NCI-H2107 (cell line): Measurements from ENCODE around the gene TMEM141.
"Not testable (repeated sequence)": the region's sequence is repeated elsewhere in the genome, so short reads cannot be mapped to it uniquely, and the experiment has no call there.

Source experiments
- DNase-seq: peaks from one replicate; lab custom pipeline; 2025; lab: John Stamatoyannopoulos, UW

TMEM141 gene

DNA sequence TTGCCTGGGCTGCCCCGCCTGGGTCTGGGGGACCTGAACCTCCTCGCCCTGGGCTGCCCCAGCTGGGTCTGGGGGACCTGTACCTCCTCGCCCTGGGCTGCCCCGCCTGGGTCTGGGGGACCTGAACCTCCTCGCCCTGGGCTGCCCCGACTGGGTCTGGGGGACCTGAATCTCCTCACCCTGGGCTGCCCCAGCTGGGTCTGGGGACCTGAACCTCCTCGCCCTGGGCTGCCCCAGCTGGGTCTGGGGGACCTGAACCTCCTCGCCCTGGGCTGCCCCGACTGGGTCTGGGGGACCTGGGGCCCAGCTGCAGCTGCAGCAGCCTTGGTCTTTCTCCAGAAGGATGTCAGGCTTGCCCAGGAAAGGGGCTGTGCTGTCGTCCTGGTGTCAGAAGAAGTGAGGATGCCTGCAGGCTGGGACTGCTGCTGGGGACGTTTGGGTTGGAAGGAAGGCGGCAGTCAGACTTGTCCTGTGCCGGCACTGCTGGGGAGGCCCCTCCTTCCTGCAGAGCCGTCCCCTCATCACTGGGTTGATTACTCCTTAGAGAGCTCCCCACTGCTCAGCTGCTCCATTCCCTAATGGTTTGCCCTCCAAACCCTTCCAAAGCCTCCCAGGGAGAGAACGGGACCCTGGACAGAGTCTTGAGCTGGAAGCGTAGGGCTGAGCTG lies 42.4 kb downstream of the TMEM141 start:
- DNase-seq: not testable (repeated sequence)

GRCh38 chr9:136835162-136835931 lies 44.2 kb downstream of the TMEM141 start:
- no peak for DNase-seq

GRCh38 chr9:136835932-136836904 lies 45.1 kb downstream of the TMEM141 start:
- no peak for DNase-seq

DNA sequence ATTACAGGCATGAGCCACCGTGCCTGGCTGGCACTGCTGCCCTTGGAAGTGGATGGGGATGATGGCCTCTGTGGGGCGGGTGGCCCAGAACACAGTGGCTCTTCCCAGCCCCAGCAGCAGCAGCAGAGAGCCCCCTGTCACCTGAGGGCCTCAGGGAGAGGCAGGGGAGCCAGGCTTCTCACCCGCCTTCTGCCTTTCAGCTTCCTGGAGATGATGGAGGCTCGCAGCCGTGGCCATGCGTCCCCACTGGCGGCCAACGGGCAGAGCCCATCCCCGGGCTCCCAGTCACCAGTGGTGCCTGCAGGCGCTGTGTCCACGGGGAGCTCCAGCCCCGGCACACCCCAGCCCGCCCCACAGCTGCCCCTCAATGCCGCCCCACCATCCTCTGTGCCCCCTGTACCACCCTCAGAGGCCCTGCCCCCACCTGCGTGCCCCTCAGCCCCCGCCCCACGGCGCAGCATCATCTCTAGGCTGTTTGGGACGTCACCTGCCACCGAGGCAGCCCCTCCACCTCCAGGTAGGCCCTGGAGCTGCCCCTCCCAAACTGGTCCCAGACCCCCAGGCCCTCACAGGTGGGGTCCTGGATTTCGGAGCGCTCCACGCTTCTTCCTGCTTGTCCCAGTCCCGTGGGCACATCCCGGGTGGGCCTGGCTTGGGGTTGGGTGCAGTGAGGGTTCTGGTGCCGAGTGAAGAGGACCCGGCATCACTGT lies 46.2 kb downstream of the TMEM141 start:
- no peak for DNase-seq

DNA sequence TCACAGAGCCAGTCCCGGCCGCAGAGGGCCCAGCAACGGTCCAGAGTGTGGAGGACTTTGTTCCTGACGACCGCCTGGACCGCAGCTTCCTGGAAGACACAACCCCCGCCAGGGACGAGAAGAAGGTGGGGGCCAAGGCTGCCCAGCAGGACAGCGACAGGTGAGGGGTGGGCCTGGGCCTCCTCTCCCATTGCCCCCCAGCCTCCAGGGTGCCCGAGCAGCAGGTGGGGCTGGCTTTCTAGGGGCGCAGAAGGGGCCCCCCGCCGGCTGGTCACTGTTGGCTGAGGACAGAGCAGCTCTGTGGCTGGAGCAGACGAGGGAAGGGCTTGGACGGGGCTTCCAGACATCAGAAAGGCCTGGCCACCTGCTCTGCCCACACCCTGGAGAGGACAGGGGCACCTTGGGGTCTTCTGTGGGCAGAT lies 46.7 kb downstream of the TMEM141 start:
- DNase-seq: not testable (repeated sequence)

DNA sequence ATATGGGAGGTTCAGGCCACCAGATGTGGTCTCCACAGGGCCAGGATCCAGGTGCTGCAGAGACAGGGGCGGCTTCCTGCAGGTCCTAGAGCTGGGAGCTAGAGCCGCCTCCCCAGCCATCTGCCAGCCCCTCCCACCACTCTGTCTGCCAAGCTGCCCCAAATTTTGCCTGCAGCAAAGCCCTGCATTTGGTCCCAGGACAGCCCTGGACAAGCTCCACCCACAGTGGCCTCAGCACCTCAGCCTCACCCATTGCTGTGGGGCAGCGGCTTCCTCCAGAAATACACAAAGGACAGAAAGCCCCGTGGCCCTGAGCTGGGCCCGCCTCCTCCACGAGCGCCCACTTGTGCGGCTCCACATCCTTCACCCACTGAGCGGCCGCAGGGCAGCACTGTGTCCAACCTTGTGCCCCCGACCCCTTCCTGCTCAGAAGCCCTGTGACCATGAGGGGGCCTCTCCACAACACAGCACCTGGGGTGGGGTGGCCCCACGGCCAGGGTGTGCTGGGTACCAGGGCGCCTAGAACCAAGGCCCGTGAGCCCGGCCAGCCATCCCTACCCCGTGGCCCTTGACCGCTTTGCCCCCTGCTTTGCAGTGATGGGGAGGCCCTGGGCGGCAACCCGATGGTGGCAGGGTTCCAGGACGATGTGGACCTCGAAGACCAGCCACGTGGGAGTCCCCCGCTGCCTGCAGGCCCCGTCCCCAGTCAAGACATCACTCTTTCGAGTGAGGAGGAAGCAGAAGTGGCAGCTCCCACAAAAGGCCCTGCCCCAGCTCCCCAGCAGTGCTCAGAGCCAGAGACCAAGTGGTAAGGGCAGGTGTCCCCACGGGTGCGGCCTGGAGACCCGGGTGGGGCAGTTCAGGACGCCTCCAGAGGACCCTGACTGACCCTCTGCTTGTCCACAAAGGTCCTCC lies 47.4 kb downstream of the TMEM141 start:
- no peak for DNase-seq

- no peak for DNase-seq
Measured at GRCh38 chr9:136839229-136840139, 48.3 kb downstream of the TMEM141 start.

- no peak for DNase-seq
Measured at GRCh38 chr9:136840140-136840876, 49.2 kb downstream of the TMEM141 start.

GRCh38 chr9:136840877-136841645 lies 49.9 kb downstream of the TMEM141 start:
- peak; percentile 62 for DNase-seq

- not testable (repeated sequence) for DNase-seq
Measured at GRCh38 chr9:136841646-136842379, 50.7 kb downstream of the TMEM141 start.

- DNase-seq: not testable (repeated sequence)
Measured at GRCh38 chr9:136842380-136842948, 51.3 kb downstream of the TMEM141 start, which contains the start of gene AJM1. AJM1 (plus strand) TSS chr9:136842478; CDS start chr9:136844415, 1,937 bp downstream.
